Effector memory CD4-positive, alpha-beta T cell (primary cell): ENCODE measurements around the gene NINJ2.

ENCODE experiments used
- DNase-seq, 3 donors: peaks; one replicate each; pipeline ENCODE4 v3.0.0-alpha.2; 2020
- H3K27ac ChIP-seq: 2 replicates; pipeline ENCODE4 v1.7.0; 2013; ENCODE audit warnings: mild to moderate bottlenecking, low read length, moderate library complexity; ENCODE audit not compliant: insufficient read depth, poor library complexity, severe bottlenecking
- H3K27me3 ChIP-seq: replicated peaks from 2 replicates; pipeline ENCODE4 v1.7.0; 2013; ENCODE audit warnings: mild to moderate bottlenecking, low read length; ENCODE audit not compliant: insufficient read depth, control insufficient read depth, poor library complexity, severe bottlenecking
- H3K36me3 ChIP-seq: 2 replicates; pipeline ENCODE4 v1.7.0; 2013; ENCODE audit warnings: mild to moderate bottlenecking, low read length, moderate library complexity; ENCODE audit not compliant: control insufficient read depth, insufficient read depth
- H3K4me1 ChIP-seq: 2 replicates; pipeline ENCODE4 v1.7.0; 2013; ENCODE audit warnings: low read length, mild to moderate bottlenecking; ENCODE audit not compliant: control insufficient read depth, insufficient read depth, poor library complexity, severe bottlenecking
- H3K4me3 ChIP-seq: 2 replicates; pipeline ENCODE4 v1.7.0; 2013; ENCODE audit warnings: low read length, low read depth, mild to moderate bottlenecking; ENCODE audit not compliant: insufficient read depth, poor library complexity, severe bottlenecking
- H3K9me3 ChIP-seq: 2 replicates; pipeline ENCODE4 v1.7.0; 2013; ENCODE audit warnings: mild to moderate bottlenecking, low read length, moderate library complexity; ENCODE audit not compliant: control insufficient read depth

NINJ2 gene

DNA sequence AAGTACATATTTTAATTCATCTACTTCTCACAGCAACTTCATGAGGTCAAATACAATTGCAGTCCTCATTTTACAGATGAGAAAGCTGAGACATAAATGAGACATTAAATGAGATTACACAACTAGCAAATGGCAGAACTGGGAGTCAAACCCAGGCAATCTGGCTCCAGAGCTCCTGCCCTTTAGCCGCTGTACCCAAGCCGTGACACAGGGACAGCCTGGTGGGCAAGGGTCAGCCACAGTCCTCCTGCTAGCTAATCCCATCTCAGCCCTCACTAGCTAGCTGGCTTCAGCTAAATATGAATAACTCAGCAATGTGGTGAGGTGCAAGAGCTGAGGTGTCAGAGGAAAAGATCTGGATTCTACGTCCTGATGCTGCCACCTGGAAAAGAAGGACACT, 54.8 kb downstream of the NINJ2 start:
- Histone ChIP-seq H3K4me3 (no peak overlapping the region), H3K36me3 (no peaks in the 10 kb centered on the region), H3K4me1 (peaks cover 7% of the 10 kb centered on the region), H3K27ac (no peak overlapping the region), H3K27me3 (no peaks in the 10 kb centered on the region), H3K9me3 (no peaks in the 10 kb centered on the region)
- DNase-seq: no peak

DNA sequence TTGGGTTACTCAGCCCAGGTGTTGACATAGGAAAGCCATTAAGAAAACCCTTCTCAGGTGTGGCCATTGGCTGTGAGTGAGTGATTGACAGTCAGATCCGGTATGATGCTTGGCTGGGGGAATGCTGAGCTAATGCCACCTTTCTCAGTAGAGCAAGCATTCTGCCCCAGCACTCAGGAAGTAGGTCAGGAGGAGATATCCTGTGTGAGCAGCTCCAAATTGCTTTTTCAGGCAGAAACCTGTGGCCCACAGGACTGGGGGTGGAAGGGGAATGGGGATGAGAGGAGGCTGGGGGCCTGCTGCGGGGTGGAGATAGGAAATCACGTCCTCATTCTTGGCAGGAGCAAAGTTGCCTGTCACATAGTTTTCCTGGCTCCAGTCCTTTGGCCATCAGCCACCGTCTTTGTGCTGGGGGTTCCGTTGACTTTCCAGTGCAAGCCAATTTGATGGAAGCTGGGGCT, 55.7 kb downstream of the NINJ2 start:
- Histone ChIP-seq H3K27ac (no peak overlapping the region), H3K36me3 (no peaks in the 10 kb centered on the region), H3K4me3 (no peak overlapping the region), H3K4me1 (peaks cover 7% of the 10 kb centered on the region), H3K27me3 (no peaks in the 10 kb centered on the region), H3K9me3 (no peaks in the 10 kb centered on the region)
- no peak for DNase-seq

DNA sequence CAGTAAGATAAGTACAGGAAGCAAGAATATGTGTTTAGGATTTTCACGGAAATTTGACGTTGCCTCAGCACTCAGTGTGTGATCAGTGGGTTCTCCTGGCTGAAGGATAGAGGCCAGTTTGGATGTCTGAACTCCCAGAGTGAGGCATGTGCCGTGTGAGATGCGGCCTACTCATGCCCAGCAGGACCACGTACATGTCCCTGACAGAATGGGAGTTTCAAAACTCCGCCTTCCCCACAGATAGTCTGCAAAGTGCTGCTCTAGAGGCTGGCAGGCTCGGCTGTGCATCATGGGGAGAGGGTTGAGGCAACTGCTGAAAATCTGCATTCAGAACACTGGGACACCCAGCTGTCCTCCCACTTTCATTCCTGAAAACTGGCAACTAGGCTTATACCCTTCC, 58.3 kb downstream of the NINJ2 start:
- Histone ChIP-seq H3K36me3 (no peaks in the 10 kb centered on the region), H3K9me3 (no peaks in the 10 kb centered on the region), H3K27me3 (no peaks in the 10 kb centered on the region), H3K27ac (no peak overlapping the region), H3K4me3 (no peak overlapping the region), H3K4me1 (peaks cover 2% of the 10 kb centered on the region)
- DNase-seq: no peak

GRCh38 chr12:602700-603068, 60.6 kb downstream of the NINJ2 start:
- no peaks in the 10 kb centered on the region for H3K9me3 ChIP-seq
- no peaks in the 10 kb centered on the region for H3K4me1 ChIP-seq
- DNase-seq: no peak
- no peaks in the 10 kb centered on the region for H3K27me3 ChIP-seq
- H3K4me3 ChIP-seq: no peak overlapping the region
- no peaks in the 10 kb centered on the region for H3K36me3 ChIP-seq
- H3K27ac ChIP-seq: no peak overlapping the region

DNA sequence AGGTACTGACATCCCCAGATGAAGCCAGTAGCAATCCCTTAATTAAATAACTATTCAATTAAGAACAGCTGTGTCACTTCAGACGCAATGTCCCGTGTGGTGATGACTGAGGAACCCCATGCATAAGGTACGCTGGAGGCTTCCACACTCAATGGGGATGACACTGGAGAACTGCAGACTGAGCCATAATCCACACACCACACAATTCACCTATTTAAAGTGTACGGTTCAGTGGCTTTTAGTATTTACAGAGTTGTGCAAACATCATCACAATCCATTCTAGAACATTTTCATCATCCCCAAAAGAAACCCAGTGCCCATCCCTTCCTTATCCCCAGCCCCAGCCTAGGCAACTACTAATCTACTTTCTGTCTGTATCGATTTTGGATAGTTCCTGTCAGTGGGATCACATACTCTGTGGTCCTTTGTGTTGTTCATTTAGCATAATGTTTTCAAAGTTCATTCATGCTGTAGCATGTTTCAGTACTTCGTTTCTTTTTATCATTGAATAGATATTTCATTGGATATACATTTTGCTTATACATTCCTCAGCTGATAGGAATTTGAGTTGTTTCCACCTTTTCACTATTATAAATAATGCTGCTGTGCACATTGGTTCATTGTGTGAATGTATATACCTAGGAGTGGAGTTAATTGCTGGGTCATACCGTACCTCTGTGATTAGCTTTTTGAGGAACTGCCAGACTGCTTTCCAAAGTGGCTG, 61.1 kb downstream of the NINJ2 start:
- no peak overlapping the region for H3K27ac ChIP-seq
- H3K27me3 ChIP-seq: no peaks in the 10 kb centered on the region
- no peaks in the 10 kb centered on the region for H3K4me1 ChIP-seq
- no peaks in the 10 kb centered on the region for H3K9me3 ChIP-seq
- no peaks in the 10 kb centered on the region for H3K36me3 ChIP-seq
- H3K4me3 ChIP-seq: no peak overlapping the region
- DNase-seq: no peak

DNA sequence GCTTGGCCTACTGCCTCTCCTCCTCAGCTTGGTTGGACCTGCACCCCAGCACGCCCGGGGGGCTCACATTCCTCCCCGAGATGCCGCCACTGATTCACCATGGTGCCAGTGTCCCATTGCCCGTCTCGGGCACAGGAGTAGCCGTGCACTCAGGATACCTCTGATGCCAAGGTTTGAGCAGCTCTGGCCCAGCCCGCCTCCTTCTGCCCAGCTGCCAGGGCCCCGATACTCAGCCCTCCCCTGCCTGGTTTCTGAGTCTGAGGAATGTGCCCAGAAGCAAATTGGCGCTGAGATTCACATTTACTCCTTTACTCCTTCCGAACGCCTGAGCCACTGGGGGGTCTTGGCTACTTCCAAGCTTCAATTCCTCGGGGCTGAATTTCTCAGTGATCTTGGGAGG, 63.5 kb downstream of the NINJ2 start:
- Histone ChIP-seq H3K4me3 (no peak overlapping the region), H3K9me3 (no peaks in the 10 kb centered on the region), H3K36me3 (no peaks in the 10 kb centered on the region), H3K27me3 (no peaks in the 10 kb centered on the region), H3K27ac (no peak overlapping the region), H3K4me1 (no peaks in the 10 kb centered on the region)
- no peak for DNase-seq

DNA sequence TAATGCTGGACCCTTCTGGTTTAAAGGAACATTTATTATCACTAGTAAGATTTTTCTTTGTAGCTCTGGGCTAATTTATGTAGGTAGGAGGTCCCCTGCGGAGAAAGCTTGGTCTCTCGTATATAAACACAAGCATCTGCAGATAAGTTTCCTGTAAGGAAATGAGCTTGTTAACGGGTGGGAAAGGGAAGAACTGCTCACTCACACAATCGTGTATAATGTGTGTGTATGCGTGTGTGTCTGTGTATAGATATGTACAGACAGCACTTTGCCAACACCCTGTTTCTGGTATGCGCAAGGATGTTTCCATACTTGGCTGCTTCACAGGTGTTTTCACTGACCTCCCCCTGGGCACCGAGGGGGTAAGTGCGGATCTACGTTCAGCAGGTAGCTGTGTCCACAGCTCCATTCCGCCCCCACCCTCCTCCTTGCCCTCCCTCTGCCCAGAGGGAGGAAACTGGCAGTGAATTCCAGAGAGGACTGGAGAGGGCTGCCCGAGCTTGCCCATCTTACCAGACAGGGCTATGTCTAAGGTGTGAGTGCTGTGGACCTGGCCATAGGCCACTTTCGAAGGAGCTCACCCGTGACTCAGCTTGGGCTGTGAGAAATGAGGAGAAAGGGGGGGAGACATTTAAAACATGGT, 65.2 kb downstream of the NINJ2 start:
- H3K9me3 ChIP-seq: no peaks in the 10 kb centered on the region
- DNase-seq: no peak
- no peak overlapping the region for H3K4me3 ChIP-seq
- no peak overlapping the region for H3K27ac ChIP-seq
- H3K4me1 ChIP-seq: no peaks in the 10 kb centered on the region
- no peaks in the 10 kb centered on the region for H3K36me3 ChIP-seq
- H3K27me3 ChIP-seq: no peaks in the 10 kb centered on the region

GRCh38 chr12:593396-594270, 69.6 kb downstream of the NINJ2 start:
- no peaks in the 10 kb centered on the region for H3K4me1 ChIP-seq
- no peaks in the 10 kb centered on the region for H3K36me3 ChIP-seq
- H3K4me3 ChIP-seq: no peak overlapping the region
- no peaks in the 10 kb centered on the region for H3K9me3 ChIP-seq
- no peak overlapping the region for H3K27ac ChIP-seq
- no peak for DNase-seq
- no peaks in the 10 kb centered on the region for H3K27me3 ChIP-seq

DNA sequence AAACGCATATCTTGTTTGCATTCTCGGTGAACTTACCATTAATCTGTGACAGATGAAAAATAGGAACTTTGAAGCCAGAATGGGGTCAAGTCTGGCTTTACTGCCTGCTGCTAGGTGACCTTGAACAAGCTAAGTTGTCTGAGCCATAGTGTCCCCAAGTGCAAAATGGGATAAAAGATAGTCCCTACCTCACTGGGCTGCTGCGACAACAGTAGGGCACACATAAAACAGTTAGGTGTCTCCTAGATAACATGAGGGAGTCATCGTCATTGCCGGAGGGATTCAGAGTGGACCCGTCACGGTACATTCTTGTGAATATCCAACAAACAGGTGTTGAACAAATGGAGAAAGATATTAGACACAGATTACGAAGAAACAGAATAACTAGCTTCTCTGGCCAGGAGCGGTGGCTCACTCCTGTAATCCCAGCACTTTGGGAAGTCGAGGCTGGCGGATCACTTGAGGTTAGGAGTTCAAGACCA, 71.2 kb downstream of the NINJ2 start:
- Histone ChIP-seq H3K4me3 (no peak overlapping the region), H3K9me3 (no peaks in the 10 kb centered on the region), H3K27me3 (no peaks in the 10 kb centered on the region), H3K36me3 (no peaks in the 10 kb centered on the region), H3K27ac (no peak overlapping the region), H3K4me1 (no peaks in the 10 kb centered on the region)
- no peak for DNase-seq
